ENCODE data around the gene CSRNP3. TPM values are rescaled to one million over a fixed set of nuclear protein-coding genes. Genes with fewer than 3 reads are reported as not detected.

The CSRNP3 gene
- total and polyA plus RNA-seq, 10 donors: 0.30 to 7.4 (median 3.4) TPM

DNA sequence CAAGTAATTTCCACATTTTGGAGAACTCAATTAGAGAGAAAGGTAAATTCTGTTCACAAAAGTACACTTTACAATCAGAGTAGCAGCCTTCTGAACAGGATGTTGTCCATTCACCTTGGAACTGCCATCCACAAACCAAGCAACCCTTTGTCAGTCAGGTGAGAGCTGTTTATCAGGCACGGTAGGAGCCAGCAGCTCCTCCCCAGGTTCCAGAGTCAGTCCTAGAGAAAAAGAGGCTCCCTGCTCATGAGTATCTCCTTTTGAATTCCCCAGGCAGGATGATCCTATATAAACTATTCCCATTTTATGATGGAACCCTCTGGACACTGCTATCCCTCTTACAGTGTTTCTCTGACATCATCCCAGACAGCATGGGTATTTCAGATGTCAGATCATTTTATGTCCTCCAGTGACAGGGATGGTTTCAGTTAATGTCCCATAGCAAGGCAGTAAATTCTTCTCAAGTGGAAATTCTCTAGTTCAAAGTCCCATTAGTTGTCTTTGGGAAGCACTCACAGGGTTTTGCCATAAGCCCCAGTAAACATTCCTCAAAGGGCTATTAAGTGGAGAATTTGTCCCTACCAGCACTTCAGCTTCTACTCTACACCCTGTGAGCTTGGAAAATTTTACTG, 34.5 kb upstream of the CSRNP3 start:
- H3K36me3 ChIP-seq: no peaks in the 10 kb centered on the region
- H3K27ac ChIP-seq: no peak overlapping the region
- no peaks in the 10 kb centered on the region for H3K27me3 ChIP-seq (replicated peaks in 1 of 7)
- DNase-seq: no peak
- 69 to 86% (median 80%) methylated on average over 1 of the region's 1 CpG for WGBS, 5 donors
- TF ChIP-seq POLR2A (IDR thresholded peaks at IDR 0.05) (no peak), POLR2AphosphoS5 (IDR thresholded peaks at IDR 0.05) (no peak)
- TF ChIP-seq, protein P1, sequence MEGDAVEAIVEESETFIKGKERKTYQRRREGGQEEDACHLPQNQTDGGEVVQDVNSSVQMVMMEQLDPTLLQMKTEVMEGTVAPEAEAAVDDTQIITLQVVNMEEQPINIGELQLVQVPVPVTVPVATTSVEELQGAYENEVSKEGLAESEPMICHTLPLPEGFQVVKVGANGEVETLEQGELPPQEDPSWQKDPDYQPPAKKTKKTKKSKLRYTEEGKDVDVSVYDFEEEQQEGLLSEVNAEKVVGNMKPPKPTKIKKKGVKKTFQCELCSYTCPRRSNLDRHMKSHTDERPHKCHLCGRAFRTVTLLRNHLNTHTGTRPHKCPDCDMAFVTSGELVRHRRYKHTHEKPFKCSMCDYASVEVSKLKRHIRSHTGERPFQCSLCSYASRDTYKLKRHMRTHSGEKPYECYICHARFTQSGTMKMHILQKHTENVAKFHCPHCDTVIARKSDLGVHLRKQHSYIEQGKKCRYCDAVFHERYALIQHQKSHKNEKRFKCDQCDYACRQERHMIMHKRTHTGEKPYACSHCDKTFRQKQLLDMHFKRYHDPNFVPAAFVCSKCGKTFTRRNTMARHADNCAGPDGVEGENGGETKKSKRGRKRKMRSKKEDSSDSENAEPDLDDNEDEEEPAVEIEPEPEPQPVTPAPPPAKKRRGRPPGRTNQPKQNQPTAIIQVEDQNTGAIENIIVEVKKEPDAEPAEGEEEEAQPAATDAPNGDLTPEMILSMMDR (IDR thresholded peaks at IDR 0.05 in 8 of 11, conservative IDR thresholded peaks at IDR 0.05 in 3 of 11): no peak
- no peaks in the 10 kb centered on the region for H3K9me3 ChIP-seq
- intact Hi-C loops (cut with DNase I; ENCODE audit: low total_unique reads): no loop called here
- no peak overlapping the region for H3K4me3 ChIP-seq
- no peaks in the 10 kb centered on the region for H3K4me1 ChIP-seq

DNA sequence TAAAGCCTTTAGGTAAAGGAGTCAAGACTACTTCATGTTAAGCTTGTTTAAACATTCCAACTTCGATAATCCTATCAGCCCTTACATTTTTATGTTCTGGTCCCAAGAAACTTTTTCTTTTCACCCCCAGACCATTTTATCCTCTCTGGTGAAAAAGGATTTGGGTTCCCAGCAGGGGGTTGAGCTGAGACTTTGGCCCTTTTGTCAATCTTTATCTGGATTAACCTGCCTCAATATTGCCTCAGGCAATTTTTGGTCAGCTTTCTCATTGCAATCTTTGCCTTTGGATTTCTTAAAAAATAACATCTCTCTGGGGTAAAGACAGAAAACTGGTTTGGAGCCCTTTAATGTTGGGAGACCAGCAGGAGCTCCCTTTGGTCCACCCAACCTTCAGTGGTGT, 33.9 kb upstream of the CSRNP3 start:
- Histone ChIP-seq H3K36me3 (no peaks in the 10 kb centered on the region), H3K4me1 (no peaks in the 10 kb centered on the region), H3K9me3 (no peaks in the 10 kb centered on the region), H3K4me3 (no peak overlapping the region), H3K27me3 (replicated peaks in 1 of 7) (no peaks in the 10 kb centered on the region), H3K27ac (no peak overlapping the region)
- no peak for DNase-seq
- TF ChIP-seq, protein P1 (IDR thresholded peaks at IDR 0.05 in 8 of 11, conservative IDR thresholded peaks at IDR 0.05 in 3 of 11): no peak
- no peak for TF ChIP-seq POLR2A (IDR thresholded peaks at IDR 0.05)
- TF ChIP-seq POLR2AphosphoS5 (IDR thresholded peaks at IDR 0.05): no peak
- 76 to 93% (median 86%) methylated on average over 1 of the region's 1 CpG for WGBS, 5 donors
- intact Hi-C loops (cut with DNase I; ENCODE audit: low total_unique reads): no loop called here

DNA sequence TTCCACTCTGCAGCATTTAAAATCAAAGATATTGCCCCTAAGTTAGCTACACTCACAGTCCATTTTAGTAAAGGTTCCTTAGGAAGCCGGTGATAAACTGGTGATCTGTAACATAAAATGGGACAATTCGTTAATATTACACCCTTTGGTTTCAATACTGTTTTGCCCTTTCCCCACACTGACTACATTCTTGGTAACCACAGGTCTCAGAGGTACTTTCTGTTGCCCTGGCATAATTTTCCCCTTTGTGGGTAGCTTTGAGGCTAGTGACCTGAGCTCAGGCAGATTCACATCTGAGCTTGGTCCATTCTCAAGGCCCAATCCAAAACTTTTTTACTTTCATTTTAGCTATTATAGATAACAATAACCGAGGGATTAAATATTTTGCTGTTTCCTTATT, 32.9 kb upstream of the CSRNP3 start:
- DNase-seq: no peak
- 57 to 74% (median 64%) methylated on average over 3 of the region's 3 CpGs for WGBS, 5 donors
- Histone ChIP-seq H3K4me3 (no peak overlapping the region), H3K9me3 (no peaks in the 10 kb centered on the region), H3K27ac (no peak overlapping the region), H3K36me3 (no peaks in the 10 kb centered on the region), H3K4me1 (no peaks in the 10 kb centered on the region), H3K27me3 (replicated peaks in 1 of 7) (no peaks in the 10 kb centered on the region)
- intact Hi-C loops (cut with DNase I; ENCODE audit: low total_unique reads): no loop called here
- TF ChIP-seq, protein P1 (IDR thresholded peaks at IDR 0.05 in 8 of 11, conservative IDR thresholded peaks at IDR 0.05 in 3 of 11): no peak
- TF ChIP-seq POLR2AphosphoS5 (IDR thresholded peaks at IDR 0.05): no peak
- no peak for TF ChIP-seq POLR2A (IDR thresholded peaks at IDR 0.05)

DNA sequence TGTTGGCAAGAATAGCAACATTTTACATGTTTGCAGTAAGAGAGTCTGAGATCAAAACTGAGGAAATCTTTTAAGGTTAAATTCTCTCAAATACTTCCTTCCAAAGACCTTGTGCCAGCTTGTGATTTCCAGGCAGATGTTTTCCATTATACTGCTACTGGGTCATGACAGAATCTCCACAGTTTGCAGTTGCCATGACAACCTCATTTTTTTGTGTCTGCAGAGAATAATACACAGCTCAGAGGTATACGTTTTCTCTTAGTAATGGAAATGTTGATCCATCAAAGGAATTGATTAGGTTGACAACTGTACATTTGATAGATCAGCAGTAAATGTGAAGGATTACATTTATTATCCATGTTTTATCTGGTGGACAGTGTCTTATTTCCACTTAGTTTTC, 29.1 kb upstream of the CSRNP3 start:
- TF ChIP-seq POLR2AphosphoS5 (IDR thresholded peaks at IDR 0.05) (no peak), POLR2A (IDR thresholded peaks at IDR 0.05) (no peak)
- TF ChIP-seq, protein P1 (IDR thresholded peaks at IDR 0.05 in 8 of 11, conservative IDR thresholded peaks at IDR 0.05 in 3 of 11): no peak

More for the DNA sequence above, 29.1 kb upstream of the CSRNP3 start:
- no peak for DNase-seq
- Histone ChIP-seq H3K36me3 (no peaks in the 10 kb centered on the region), H3K4me3 (no peak overlapping the region), H3K27me3 (replicated peaks in 1 of 7) (no peaks in the 10 kb centered on the region), H3K27ac (no peak overlapping the region), H3K9me3 (no peaks in the 10 kb centered on the region), H3K4me1 (peaks cover 0 to 5% (median 0%) of the 10 kb centered on the region in 6 donors)
- intact Hi-C loops (cut with DNase I; ENCODE audit: low total_unique reads): no loop called here
- WGBS, 5 donors: 7 to 21% (median 19%) methylated on average over 1 of the region's 1 CpG

All from spleen (tissue), 11 donors.